Right lobe of liver (tissue), 4 donors: Measurements from ENCODE around the gene LMTK2.

ENCODE experiments used
- POLR2A ChIP-seq: fragments of 450-650 bp; IDR thresholded peaks from one replicate; pipeline ENCODE4 v1.6.1; 2017; ENCODE audit warnings: antibody characterized with exemption, mild to moderate bottlenecking
- TF ChIP-seq, protein P1 (sequence below), 4 donors: fragments of 200-600 bp in 3 of 4; fragments of 450-650 bp in 1 of 4; IDR thresholded peaks; one replicate each; pipeline versions ENCODE4 v1.5.1 to v1.8.0; 2016 to 2022; ENCODE audit warnings: antibody characterized with exemption in 4 of 4, mild to moderate bottlenecking in 2 of 4
- donor health status: DM: no; HTN: no; CAD: no.
- donor health status: DM: no; HTN: no; CAD: no.
- donor health status: DM: no; HTN: yes; CAD: no.

DNA sequence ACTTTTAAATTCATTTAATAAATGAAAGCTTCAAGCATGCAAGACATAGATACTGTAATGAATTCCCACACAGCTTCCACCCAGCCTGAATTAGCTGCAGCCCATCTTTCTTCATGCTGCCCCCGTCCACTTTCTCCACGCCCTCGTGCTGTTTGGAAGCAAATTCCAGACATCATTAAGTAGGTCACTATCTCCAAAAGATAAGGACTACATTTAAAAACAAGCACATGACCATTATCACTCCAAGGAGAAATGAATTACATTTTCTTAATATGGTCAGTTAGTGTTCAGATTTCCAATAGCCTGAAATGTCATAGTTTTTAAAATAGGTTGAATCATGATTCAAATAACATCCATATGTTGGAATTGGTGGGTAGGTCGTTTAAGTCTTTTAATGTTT, 24.3 kb downstream of the LMTK2 start:
- TF ChIP-seq, protein P1, sequence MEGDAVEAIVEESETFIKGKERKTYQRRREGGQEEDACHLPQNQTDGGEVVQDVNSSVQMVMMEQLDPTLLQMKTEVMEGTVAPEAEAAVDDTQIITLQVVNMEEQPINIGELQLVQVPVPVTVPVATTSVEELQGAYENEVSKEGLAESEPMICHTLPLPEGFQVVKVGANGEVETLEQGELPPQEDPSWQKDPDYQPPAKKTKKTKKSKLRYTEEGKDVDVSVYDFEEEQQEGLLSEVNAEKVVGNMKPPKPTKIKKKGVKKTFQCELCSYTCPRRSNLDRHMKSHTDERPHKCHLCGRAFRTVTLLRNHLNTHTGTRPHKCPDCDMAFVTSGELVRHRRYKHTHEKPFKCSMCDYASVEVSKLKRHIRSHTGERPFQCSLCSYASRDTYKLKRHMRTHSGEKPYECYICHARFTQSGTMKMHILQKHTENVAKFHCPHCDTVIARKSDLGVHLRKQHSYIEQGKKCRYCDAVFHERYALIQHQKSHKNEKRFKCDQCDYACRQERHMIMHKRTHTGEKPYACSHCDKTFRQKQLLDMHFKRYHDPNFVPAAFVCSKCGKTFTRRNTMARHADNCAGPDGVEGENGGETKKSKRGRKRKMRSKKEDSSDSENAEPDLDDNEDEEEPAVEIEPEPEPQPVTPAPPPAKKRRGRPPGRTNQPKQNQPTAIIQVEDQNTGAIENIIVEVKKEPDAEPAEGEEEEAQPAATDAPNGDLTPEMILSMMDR (IDR thresholded peaks at IDR 0.05), result no peak
- TF ChIP-seq POLR2A, result no peak
